Caco-2 (cell line): ENCODE results near the gene ENAH. TPM values are rescaled to one million over a fixed set of nuclear protein-coding genes. Genes with fewer than 3 reads are reported as not detected.
A peak's percentile ranks its signal among the peaks of the same experiment; 100 is the strongest.

ENCODE experiments used
- BruUV-seq: library from RNA; stranded (reverse); fragments of 400-500 nt; replicated peaks from 2 replicates; lab custom pipeline; 2021; lab: Mats Ljungman, UMichigan
- CTCF ChIA-PET: fragments of 300-600 bp; sonication (Branson Sonifier 250); formaldehyde crosslinking; loops from one replicate; lab custom pipeline; 2022; ENCODE audit warnings: antibody characterized with exemption; lab: Charles Lee
- POLR2A ChIA-PET: fragments of 300-600 bp; sonication (Branson Sonifier 250); formaldehyde crosslinking; loops from one replicate; lab custom pipeline; 2022; ENCODE audit warnings: antibody characterized with exemption; lab: Charles Lee
- DNase-seq, 2 experiments: peaks; one replicate each; pipeline versions ENCODE4 v3.0.0 to v3.0.0-alpha.2; 2020 to 2022
- H3K27me3 ChIP-seq: replicated peaks from 2 replicates; pipeline ENCODE4 v1.6.0; 2011; ENCODE audit warnings: low read length; ENCODE audit not compliant: control insufficient read depth, insufficient read depth
- H3K36me3 ChIP-seq: 2 replicates; pipeline ENCODE4 v1.5.1; 2011; ENCODE audit warnings: low read length; ENCODE audit not compliant: control insufficient read depth, insufficient read depth
- H3K4me1 ChIP-seq: fragments of 250-450 bp; sonication (Bioruptor Pico); 2 replicates; pipeline ENCODE4 v1.5.1; 2020; ENCODE audit warnings: mild to moderate bottlenecking
- H3K4me3 ChIP-seq: 2 replicates; pipeline ENCODE4 v1.5.1; 2011; ENCODE audit warnings: low read depth, mild to moderate bottlenecking, control low read depth, low read length
- H3K9me3 ChIP-seq: fragments of 250-450 bp; sonication (Bioruptor Pico); 2 replicates; pipeline ENCODE4 v1.5.1; 2020; ENCODE audit warnings: mild to moderate bottlenecking, moderate library complexity
- H3K27ac Mint-ChIP-seq: one replicate; pipeline ENCODE4 v1.8.0; 2022; ENCODE audit warnings: mixed read lengths; ENCODE audit not compliant: unreplicated experiment
- H3K27me3 Mint-ChIP-seq: one replicate; pipeline ENCODE4 v1.8.0; 2022; ENCODE audit warnings: mixed read lengths; ENCODE audit not compliant: insufficient read depth, unreplicated experiment
- H3K36me3 Mint-ChIP-seq: one replicate; pipeline ENCODE4 v1.8.0; 2022; ENCODE audit warnings: mild to moderate bottlenecking, mixed read lengths; ENCODE audit not compliant: insufficient read depth, unreplicated experiment
- H3K4me1 Mint-ChIP-seq: one replicate; pipeline ENCODE4 v1.8.0; 2022; ENCODE audit warnings: low read depth, mixed read lengths; ENCODE audit not compliant: unreplicated experiment
- H3K4me3 Mint-ChIP-seq: one replicate; pipeline ENCODE4 v1.8.0; 2022; ENCODE audit warnings: mild to moderate bottlenecking, moderate library complexity, mixed read lengths; ENCODE audit not compliant: unreplicated experiment
- H3K9me3 Mint-ChIP-seq: one replicate; pipeline ENCODE4 v1.8.0; 2022; ENCODE audit warnings: mixed read lengths; ENCODE audit not compliant: unreplicated experiment
- intact Hi-C: fragments of 100-400 bp; cut with micrococcal nuclease; formaldehyde crosslinking; loops from one replicate; pipeline ENCODE4 v1.10.0; 2022; ENCODE audit not compliant: unreplicated experiment
- total RNA-seq: library from RNA; stranded (reverse); gene quantifications from 2 replicates; pipeline ENCODE4 v1.2.3, GENCODE V29; 2022
- TF ChIP-seq, protein P1 (sequence below), 2 experiments: fragments of 200-600 bp in 1 of 2; IDR thresholded peaks; 1 replicate in 1 of 2; 2 replicates in 1 of 2; pipeline versions ENCODE4 v1.5.1 to v1.8.0; 2011 to 2022; ENCODE audit warnings: antibody characterized with exemption in 1 of 2, control low read depth in 1 of 2, inconsistent platforms in 1 of 2, low read depth in 1 of 2, low read length in 1 of 2, mild to moderate bottlenecking in 1 of 2, moderate library complexity in 1 of 2; ENCODE audit not compliant: insufficient read depth in 1 of 2, severe bottlenecking in 1 of 2, unreplicated experiment in 1 of 2

The ENAH gene
- total RNA-seq, 1 experiment from 2014 or later: 78.0 TPM

DNA sequence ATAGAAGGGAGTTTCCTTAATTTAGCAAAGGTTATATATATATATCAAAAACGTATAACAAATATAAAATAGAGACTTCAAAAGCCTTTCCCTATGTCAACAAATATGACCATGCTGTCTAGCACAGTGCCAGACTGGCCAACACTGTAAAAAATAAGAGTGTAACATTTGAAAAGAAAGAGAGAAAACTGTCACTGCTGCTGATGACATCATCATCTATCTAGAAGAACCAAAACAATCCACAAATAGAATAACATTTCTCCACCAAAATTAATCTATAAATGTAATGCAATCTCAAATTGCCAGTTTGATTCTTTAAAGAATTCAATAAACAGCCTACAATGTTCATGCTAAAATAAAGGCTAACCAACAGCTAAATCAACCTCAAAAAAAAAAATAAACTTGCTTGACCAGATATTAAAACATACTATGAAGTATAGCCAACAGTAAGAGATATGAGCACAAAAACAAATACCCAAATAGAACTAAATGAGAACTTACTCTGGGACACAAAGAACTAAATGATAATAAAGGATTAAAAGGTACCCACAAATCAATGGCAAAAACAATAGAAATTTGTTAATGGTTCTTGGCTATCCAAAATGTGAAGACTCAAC, 50.2 kb downstream of the ENAH start:
- no peaks in the 10 kb centered on the region for H3K9me3 ChIP-seq
- H3K4me1 Mint-ChIP-seq: peaks cover 25% of the 10 kb centered on the region

DNA sequence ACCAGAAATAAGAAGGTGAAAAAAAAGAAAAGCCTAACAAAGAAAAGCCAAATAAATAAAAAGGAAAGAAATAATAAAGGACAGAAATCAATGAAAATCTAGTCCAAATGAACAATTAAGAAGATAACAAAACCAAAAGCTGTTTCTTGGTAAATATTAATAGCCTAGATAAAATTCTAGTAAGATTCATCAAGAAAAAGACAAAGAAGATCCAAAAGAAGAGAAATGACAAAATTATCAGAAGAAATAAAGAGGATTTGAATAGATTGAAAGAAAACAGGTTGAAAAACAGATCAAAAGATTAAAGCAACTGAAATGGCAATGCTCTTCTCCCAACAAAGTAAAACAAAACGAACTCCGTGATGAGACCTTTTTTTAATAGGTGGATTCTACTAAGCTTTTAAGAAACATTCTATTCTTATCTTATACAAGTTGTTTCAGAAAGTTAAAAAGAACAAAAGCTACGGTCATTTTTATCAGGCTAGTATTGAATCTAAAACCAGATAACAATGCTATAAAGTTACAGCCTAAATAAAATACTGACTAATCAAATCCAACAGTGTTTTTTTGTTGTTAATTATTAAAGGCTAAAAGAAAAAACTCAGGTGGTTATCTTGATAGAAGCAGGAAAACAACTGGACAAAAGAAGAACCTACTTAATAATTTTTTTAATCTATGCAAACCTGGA, 50.9 kb downstream of the ENAH start:
- Mint-ChIP-seq H3K27ac (no peak overlapping the region), H3K36me3 (no peaks in the 10 kb centered on the region), H3K4me1 (peaks cover 18% of the 10 kb centered on the region), H3K9me3 (peaks cover 7% of the 10 kb centered on the region), H3K27me3 (no peaks in the 10 kb centered on the region), H3K4me3 (peak overlapping the region; percentile 22)
- no peaks in the 10 kb centered on the region for H3K36me3 ChIP-seq
- TF ChIP-seq, protein P1, sequence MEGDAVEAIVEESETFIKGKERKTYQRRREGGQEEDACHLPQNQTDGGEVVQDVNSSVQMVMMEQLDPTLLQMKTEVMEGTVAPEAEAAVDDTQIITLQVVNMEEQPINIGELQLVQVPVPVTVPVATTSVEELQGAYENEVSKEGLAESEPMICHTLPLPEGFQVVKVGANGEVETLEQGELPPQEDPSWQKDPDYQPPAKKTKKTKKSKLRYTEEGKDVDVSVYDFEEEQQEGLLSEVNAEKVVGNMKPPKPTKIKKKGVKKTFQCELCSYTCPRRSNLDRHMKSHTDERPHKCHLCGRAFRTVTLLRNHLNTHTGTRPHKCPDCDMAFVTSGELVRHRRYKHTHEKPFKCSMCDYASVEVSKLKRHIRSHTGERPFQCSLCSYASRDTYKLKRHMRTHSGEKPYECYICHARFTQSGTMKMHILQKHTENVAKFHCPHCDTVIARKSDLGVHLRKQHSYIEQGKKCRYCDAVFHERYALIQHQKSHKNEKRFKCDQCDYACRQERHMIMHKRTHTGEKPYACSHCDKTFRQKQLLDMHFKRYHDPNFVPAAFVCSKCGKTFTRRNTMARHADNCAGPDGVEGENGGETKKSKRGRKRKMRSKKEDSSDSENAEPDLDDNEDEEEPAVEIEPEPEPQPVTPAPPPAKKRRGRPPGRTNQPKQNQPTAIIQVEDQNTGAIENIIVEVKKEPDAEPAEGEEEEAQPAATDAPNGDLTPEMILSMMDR (IDR thresholded peaks at IDR 0.05; ENCODE audit: insufficient read depth in 1 of 2, low read depth in 1 of 2, low read length in 1 of 2, severe bottlenecking in 1 of 2, unreplicated experiment in 1 of 2): no peak
- intact Hi-C loops: loop anchor here (5.0 kb wide), 1 partner anchor 50 kb away; the partner anchor contains the start of gene ENAH
- H3K4me1 ChIP-seq: peaks cover 23% of the 10 kb centered on the region; the same call in 1 of the 2 replicates
- DNase-seq: no peak
- no peaks in the 10 kb centered on the region for H3K27me3 ChIP-seq
- BruUV-seq: no TSS peak
- POLR2A ChIA-PET: no interaction called here
- H3K4me3 ChIP-seq: no peak overlapping the region
- CTCF ChIA-PET: no interaction called here
- H3K9me3 ChIP-seq: no peaks in the 10 kb centered on the region

More for the DNA sequence above, 50.2 kb downstream of the ENAH start:
- intact Hi-C loops: loop anchor here (5.0 kb wide), 1 partner anchor 50 kb away; the partner anchor contains the start of gene ENAH
- no peak overlapping the region for H3K4me3 Mint-ChIP-seq
- no peak overlapping the region for H3K27ac Mint-ChIP-seq
- ChIA-PET POLR2A (no interaction called here), CTCF (no interaction called here)
- Histone ChIP-seq H3K27me3 (no peaks in the 10 kb centered on the region), H3K36me3 (no peaks in the 10 kb centered on the region), H3K4me1 (peaks cover 26% of the 10 kb centered on the region), H3K4me3 (no peak overlapping the region)
- BruUV-seq: no TSS peak
- TF ChIP-seq, protein P1 (IDR thresholded peaks at IDR 0.05; ENCODE audit: insufficient read depth in 1 of 2, low read depth in 1 of 2, low read length in 1 of 2, severe bottlenecking in 1 of 2, unreplicated experiment in 1 of 2): no peak
- peaks cover 7% of the 10 kb centered on the region for H3K9me3 Mint-ChIP-seq
- H3K36me3 Mint-ChIP-seq: no peaks in the 10 kb centered on the region
- no peaks in the 10 kb centered on the region for H3K27me3 Mint-ChIP-seq
- DNase-seq: no peak

DNA sequence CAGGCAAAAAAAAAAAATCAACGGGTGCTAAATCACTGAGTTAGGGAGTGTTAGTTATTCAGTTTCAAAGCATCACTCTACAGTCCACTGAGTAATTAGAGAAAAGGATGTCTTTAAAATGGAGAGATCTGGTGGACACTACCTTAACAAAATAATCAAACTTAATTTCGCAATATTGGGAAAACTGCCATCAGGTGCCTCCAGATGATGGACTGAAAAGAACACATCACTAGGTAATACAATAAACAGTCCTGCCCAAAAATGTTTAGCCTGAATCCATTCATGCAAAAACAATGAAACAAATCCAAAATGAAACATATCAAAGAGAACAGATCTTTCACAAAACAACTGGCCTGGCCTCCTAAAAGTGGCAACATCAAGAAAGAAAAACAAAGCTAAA, 54.1 kb downstream of the ENAH start:
- H3K27me3 Mint-ChIP-seq: no peaks in the 10 kb centered on the region
- Histone ChIP-seq H3K4me3 (no peak overlapping the region), H3K4me1 (peaks cover 20% of the 10 kb centered on the region; the same call in 1 of the 2 replicates), H3K36me3 (no peaks in the 10 kb centered on the region), H3K9me3 (no peaks in the 10 kb centered on the region), H3K27me3 (no peaks in the 10 kb centered on the region)
- BruUV-seq: no TSS peak
- no peaks in the 10 kb centered on the region for H3K36me3 Mint-ChIP-seq
- TF ChIP-seq, protein P1 (IDR thresholded peaks at IDR 0.05; ENCODE audit: insufficient read depth in 1 of 2, low read depth in 1 of 2, low read length in 1 of 2, severe bottlenecking in 1 of 2, unreplicated experiment in 1 of 2): no peak
- no peak for DNase-seq
- ChIA-PET POLR2A (no interaction called here), CTCF (no interaction called here)
- intact Hi-C loops: no loop called here
- H3K4me3 Mint-ChIP-seq: no peak overlapping the region
- peaks cover 7% of the 10 kb centered on the region for H3K9me3 Mint-ChIP-seq
- peaks cover 6% of the 10 kb centered on the region for H3K4me1 Mint-ChIP-seq
- H3K27ac Mint-ChIP-seq: no peak overlapping the region
